Stimulated activated CD4-positive, alpha-beta T cell treated with anti-CD3 and anti-CD28 coated beads, Interleukin-12 subunit alpha, Interleukin-12 subunit beta, amount 100 ng/mL, for 4 hours (primary cell): Measurements from ENCODE around the gene SLC9B1.
"Not testable (repeated sequence)": the region's sequence is repeated elsewhere in the genome, so short reads cannot be mapped to it uniquely, and the experiment has no call there.

Source experiments
- DNase-seq: peaks from one replicate; pipeline ENCODE4 v3.0.0-alpha.2; 2020

The SLC9B1 gene

DNA sequence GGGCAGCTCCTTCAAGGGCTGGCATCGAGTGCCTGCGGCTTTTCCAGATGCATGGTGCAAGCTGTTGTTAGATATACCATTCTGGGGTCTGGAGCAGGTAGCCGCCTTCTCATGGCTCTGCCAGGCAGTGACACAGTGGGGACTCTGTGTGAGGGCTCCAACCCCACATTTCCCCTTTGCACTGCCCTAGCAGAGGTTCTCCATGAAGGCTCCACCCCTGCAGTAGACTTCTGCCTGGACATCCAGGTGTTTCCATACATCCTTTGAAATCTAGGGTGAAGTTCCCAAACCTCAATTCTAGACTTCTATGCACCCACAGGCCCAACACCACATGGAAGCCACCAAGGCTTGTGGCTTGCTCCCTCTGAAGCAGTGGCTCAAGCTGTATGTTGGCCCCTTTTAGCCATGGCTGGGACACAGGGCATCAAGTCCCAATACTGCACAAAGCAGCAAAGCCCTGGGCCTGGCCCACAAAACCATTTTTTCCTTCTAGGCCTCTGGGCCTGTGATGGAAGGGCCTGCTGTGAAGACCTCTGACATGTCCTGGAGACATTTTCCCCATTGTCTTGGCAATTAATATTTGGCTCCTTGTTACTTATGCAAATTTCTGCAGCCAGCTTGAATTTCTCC is 141.9 kb downstream of the SLC9B1 start:
- not testable (repeated sequence) for DNase-seq

DNA sequence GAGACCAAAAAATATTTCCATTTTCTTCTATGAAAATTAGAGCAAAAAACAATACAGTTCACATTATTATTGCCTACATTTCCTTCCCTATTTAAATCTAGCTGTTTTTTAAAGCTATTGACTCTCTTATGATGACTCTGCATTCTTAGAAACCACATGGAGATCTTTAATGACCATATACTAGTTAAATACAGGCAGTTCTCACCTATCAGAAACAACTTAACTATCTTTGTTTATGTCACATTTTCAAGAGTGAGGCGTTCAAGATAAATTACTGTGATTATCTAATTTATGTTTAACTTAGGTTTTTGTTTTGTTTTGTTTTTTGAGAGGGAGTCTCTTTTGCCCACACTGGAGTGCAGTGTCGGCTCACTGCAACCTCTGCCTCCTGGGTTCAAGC is 147.7 kb downstream of the SLC9B1 start:
- no peak for DNase-seq

DNA sequence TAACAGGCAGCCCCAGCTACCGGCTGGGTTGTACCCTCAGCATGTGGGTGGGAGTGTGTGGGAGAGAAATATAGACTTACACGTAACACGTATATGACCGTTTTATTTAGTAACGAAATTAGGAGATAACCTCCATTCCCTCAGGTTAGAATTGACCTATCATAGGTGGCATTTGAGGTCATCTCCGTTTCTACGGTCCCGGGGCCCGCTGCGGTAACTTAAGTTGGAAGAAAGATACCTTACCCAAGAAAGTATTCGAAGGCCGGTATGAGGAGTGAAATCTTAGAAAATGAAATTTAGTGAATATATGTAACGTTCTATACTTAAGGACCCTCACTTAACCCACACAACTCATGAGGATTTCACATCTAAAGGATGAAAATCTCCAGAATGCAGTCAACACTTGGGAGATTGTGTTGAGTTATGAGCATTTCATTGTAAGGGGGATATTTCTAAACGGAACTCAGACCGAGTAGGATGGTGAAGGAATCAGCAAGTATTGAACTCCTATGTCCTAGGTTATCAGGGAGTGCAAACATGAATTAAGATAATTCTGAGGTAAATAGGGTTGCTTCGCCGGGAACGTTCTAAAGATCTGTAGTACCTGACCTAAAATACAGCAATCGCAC is 149.8 kb downstream of the SLC9B1 start:
- DNase-seq = peak; percentile 48

DNA sequence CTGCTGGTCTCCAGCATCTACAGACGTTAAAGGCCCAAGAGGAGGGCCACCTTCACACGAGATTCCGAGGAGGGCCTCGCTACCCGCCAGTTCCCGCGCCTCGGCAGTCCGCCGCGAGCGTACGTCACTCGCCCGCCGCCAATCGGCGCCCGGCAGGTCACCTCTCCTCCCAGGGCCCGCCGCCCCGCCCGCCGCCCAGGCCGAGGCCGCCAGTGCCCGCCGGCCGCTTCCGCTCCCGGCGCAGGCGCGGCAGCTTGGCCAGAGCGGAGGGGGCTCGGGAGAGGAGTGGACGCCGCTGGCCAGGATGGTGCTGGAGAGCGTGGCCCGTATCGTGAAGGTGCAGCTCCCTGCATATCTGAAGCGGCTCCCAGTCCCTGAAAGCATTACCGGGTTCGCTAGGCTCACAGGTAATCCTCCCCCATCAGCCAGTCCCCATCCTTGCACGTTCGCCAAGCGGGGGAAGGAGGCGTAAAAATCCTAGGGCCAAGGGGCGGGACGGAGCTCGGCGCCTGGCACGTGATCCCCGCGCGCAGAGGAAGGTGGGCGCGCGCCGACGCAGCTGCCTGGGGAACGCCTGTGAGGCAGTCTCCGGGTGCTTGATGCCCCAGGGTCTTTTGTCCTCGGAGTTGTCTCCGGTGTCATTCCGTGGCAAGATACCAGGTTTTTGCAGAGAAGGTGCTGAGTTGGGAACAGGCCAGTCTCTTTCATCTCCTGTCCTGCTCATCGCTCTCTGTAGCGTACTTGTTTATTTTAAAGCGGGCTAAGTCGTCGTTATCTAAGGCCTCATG is 150.5 kb downstream of the SLC9B1 start, which contains the start of gene CISD2:
Gene CISD2 (plus strand): TSS at position 212 of the 788 bp plus-strand sequence. CDS start 93 bp downstream, at position 305.
- DNase-seq = peak; percentile 84

DNA sequence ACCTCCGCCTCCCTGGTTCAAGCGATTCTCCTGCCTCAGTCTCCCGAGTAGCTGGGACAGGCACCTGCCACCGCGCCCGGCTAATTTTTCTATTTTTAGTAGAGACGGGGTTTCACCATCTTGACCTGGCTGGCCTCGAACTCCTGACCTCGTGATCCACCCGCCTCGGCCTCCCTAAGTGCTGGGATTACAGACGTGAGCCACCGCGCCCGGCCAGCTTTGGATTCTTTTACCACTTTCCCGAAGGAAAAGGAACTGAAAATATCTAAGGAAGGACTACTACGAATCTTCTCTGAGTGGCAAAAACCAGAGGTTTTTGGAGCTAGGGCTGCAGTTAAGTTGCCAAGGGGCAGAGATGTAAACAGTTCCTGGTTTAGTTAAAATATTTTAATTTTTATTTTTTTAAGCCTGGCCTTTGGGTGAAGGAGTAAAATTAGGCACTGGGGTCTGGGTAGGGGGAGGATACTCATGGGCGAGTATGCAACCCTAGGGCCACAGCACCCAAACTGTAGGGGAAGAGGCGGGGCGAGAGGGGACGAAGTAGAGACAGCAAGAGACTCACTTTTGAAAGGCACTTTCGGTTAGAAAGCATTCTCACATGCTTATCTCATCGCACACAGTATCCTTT is 151.2 kb downstream of the SLC9B1 start:
- DNase-seq = peak; percentile 25

DNA sequence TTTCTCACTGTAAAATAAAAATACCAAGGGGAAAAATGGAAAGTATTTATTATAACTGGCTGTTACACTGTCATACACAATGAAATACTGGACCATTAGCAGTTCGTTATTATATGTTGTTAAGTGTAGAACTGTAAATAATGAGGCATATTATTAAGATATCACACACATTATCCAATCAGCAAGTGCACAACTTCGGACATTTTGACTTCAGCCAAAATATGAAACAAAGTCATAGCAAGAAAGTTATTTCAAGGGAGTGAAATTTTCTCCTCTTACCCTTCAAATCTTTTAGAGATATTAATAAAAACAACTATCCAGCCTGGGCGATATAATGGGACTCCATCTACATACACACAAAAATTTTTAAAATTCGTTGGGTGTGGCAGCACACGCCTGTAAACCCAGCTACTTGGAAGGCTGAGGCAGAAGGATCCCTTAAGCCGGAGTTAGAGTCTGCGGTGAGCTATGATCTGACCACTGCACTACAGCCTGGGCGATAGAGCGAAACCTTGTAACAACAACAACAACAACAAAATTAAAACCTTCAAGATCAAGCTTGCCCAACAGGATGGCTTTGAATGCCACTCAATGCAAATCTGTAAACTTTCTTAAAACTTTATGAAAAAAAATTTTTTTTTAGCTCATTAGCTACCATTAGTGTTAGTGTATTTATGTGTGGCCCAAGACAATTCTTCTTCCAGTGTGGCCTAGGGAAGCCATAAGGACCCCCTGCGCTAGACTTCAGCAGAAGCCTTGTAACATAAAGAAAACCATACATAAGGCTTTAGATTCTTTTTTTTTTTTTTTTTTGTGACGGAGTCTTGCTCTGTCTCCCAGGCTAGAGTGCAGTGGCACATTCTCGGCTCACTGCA is 152.0 kb downstream of the SLC9B1 start:
- no peak for DNase-seq

DNA sequence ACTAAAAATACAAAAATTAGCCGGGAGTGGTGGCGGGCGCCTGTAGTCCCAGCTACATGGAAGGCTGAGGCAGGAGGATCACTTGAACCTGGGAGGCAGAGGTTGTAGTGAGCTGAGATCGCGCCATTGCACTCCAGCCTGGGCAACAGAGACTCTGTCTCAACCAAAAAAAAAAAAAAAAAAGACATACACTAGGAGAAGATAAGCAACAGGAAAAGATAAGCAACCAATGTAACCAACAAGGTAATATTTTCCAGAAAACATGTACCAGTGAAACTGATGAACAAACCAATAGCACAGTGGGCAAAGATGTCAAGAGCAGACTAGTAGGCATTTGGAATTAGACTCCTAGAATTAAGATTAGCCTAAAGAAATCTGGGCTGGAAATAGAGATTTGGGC is 154.2 kb downstream of the SLC9B1 start:
- DNase-seq = not testable (repeated sequence)

DNA sequence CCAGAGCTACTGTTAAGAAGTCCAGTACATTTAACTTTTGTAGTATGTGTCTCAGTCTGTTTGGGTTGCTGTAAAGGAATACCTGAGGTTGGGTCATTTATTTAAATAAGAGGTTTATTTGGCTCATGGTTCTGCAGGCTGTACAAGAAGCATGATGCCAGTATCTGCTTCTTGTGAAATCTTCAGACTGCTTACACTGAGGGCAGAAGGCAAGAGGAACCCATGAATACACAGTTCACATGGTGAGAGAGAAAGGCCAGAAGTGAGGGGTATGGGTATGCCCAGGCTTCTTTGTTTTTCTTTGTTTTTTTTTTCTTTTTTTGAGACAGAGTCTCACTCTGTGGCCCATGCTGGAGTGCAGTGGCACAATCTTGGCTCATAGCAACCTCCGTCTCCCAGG is 156.8 kb downstream of the SLC9B1 start:
- no peak for DNase-seq

DNA sequence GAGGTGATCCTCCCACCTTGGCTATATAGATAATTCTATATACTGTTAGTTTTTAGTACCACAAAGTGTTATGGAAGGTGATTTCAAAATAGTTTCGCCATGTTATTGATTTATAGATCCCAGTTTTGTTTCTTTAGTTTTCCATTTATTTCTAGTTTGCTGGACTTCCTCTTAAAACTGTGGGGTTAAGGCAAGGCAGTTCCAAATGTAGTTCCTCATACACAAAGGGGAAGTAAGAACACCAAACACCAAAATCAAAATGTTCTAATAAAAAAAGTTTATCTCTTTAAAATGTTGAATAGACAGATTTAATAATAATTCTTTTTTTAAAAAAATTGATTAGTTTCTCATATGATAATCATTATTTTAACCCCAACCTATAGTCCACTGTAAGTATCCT is 157.5 kb downstream of the SLC9B1 start:
- no peak for DNase-seq

DNA sequence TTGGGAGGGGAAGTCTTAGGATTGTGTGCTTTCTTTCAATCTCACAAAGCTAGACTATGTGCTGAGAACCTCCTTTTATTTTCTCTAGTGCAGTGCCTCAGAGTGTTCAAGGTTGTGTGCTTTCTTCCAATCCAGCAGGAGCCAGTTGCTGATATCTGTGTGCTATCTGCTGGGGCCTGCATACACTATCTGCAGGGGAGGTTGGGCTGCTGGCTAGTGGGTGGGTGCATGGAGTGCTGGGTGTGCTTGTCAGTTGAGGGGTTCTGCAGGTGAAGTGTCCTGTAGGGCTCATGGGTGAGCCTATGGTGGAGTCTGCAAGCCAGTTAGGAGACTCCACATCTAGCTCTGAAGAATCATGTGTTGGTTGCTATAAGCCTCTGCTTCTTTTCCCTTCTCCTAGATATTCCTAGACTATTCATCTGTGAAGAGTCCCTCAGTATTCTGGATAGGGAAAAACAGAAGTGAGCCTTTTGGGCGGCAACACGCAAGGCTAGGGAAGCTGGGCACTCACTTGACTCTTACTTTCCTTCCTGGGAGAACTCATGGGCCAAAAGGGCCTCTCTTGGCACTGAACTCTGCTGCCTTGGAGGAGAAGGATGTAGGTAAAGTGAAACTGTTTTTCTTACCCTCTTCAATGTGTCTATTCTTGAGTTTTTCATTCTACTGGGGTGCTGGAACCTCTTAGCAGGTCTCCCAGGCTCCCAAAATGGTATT is 158.7 kb downstream of the SLC9B1 start:
- no peak for DNase-seq

DNA sequence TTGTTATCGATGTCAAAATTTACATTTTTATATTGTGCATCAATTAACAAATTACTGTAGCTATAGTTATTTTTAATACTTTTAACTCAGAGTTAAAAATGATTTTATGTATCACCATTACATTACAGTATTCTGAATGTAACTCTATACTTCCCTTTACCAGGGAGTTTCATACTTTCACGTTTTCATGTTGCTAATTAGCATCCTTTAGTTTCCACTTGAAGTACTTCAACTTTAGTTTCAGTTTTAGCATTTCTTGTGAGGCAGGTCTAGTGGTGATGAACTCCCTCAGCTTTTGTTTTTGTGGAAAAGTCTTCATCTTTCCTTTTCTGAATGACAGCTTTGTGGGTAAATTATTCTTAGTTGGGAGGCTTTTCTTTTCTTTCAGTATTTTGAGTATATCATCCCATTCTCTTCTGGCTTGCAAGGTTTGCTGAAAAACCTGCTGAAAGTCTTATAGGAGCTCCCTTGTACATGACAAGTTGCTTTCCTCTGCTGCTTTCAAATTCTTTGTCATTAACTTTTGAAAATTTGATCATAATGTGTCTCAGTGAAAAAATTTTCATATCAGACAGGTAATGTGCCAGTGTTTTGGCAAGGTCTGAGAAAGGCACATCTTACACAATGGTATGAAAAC is 160.6 kb downstream of the SLC9B1 start:
- no peak for DNase-seq
